Keratinocyte (primary cell): ENCODE data around the gene ALDH1A3. TPM values are rescaled to one million over a fixed set of nuclear protein-coding genes. Genes with fewer than 3 reads are reported as not detected.
A peak's percentile ranks its signal among the peaks of the same experiment; 100 is the strongest.

Experiments used
- DNase-seq: peaks from one replicate; pipeline ENCODE4 v3.0.0-alpha.2; 2011; ENCODE audit warnings: low read depth, missing footprints, low spot score
- FAIRE-seq: peaks from 2 replicates; lab custom pipeline; 2011; peaks lifted over from hg19 to GRCh38; lab: Jason Lieb, UNC
- H2AFZ ChIP-seq: 2 replicates; pipeline ENCODE4 v1.6.0; 2012; ENCODE audit warnings: low read length, control low read depth, inconsistent platforms; ENCODE audit not compliant: control insufficient read depth
- H3K27ac ChIP-seq: 2 replicates; pipeline ENCODE4 v1.5.1; 2011; ENCODE audit warnings: low read length; ENCODE audit not compliant: control insufficient read depth, insufficient read depth
- H3K27me3 ChIP-seq: 3 replicates; pipeline ENCODE4 v1.6.0; 2011; ENCODE audit warnings: low read length; ENCODE audit not compliant: control insufficient read depth, insufficient read depth; ENCODE audit errors: extremely low read depth
- H3K36me3 ChIP-seq, 2 experiments: 2 replicates in 1 of 2; 3 replicates in 1 of 2; pipeline ENCODE4 v1.5.1; 2011; ENCODE audit warnings: low read length in 2 of 2, mild to moderate bottlenecking in 1 of 2; ENCODE audit not compliant: control insufficient read depth in 2 of 2, insufficient read depth in 2 of 2; ENCODE audit errors: extremely low read depth in 1 of 2
- H3K4me1 ChIP-seq: 3 replicates; pipeline ENCODE4 v1.5.1; 2011; ENCODE audit warnings: low read length; ENCODE audit not compliant: control insufficient read depth, insufficient read depth; ENCODE audit errors: extremely low read depth
- H3K4me2 ChIP-seq: 3 replicates; pipeline ENCODE4 v1.6.0; 2011; ENCODE audit warnings: low read depth, low read length; ENCODE audit not compliant: control insufficient read depth, insufficient read depth; ENCODE audit errors: extremely low read depth
- H3K4me3 ChIP-seq, 3 experiments: fragments of 200-600 bp in 1 of 3; sonication (generic) in 1 of 3; 2 replicates in 2 of 3; 3 replicates in 1 of 3; pipeline ENCODE4 v1.5.1; 2011 to 2016; ENCODE audit warnings: low read length in 3 of 3, mild to moderate bottlenecking in 3 of 3, control low read depth in 2 of 3, inconsistent platforms in 1 of 3, low read depth in 1 of 3, mixed read lengths in 1 of 3, mixed run types in 1 of 3, moderate library complexity in 1 of 3; ENCODE audit not compliant: control insufficient read depth in 2 of 3, insufficient read depth in 2 of 3; ENCODE audit errors: extremely low read depth in 1 of 3
- H3K79me2 ChIP-seq: 2 replicates; pipeline ENCODE4 v1.6.0; 2012; ENCODE audit warnings: low read length; ENCODE audit not compliant: control insufficient read depth, insufficient read depth
- H3K9ac ChIP-seq: 3 replicates; pipeline ENCODE4 v1.6.0; 2011; ENCODE audit warnings: low read length; ENCODE audit not compliant: control insufficient read depth, insufficient read depth; ENCODE audit errors: extremely low read depth
- H3K9me1 ChIP-seq: 3 replicates; pipeline ENCODE4 v1.6.0; 2011; ENCODE audit warnings: low read length; ENCODE audit not compliant: control insufficient read depth, insufficient read depth; ENCODE audit errors: extremely low read depth
- H3K9me3 ChIP-seq: 2 replicates; pipeline ENCODE4 v1.5.1; 2012; ENCODE audit warnings: low read depth, low read length; ENCODE audit not compliant: control insufficient read depth
- H4K20me1 ChIP-seq: 3 replicates; pipeline ENCODE4 v1.6.0; 2011; ENCODE audit warnings: low read length; ENCODE audit not compliant: control insufficient read depth, insufficient read depth; ENCODE audit errors: extremely low read depth
- EZH2 ChIP-seq: IDR thresholded peaks from one replicate; pipeline ENCODE4 v1.6.1; 2012; ENCODE audit warnings: inconsistent platforms, mild to moderate bottlenecking, low read length, moderate library complexity
- dilution Hi-C: fragments of 300-500 bp; cut with MboI; formaldehyde crosslinking; loops from one replicate; pipeline ENCODE4 v1.7.0; 2020; ENCODE audit warnings: low sequenced_read_pairs; ENCODE audit not compliant: extremely low pct_ligation_motif_present
- polyA plus RNA-seq, 5 experiments: library from polyadenylated mRNA; depleted of rRNA in 3 of 5; stranded (reverse) in 3 of 5; stranded (forward) in 1 of 5; unstranded in 1 of 5; fragments of >200 nt; gene quantifications; 1 replicate in 1 of 5; 2 replicates in 3 of 5; 3 replicates in 1 of 5; pipeline versions ENCODE4 v1.2.1 to v1.2.3, GENCODE V29; 2011 to 2012; ENCODE audit warnings: missing spikeins in 2 of 5, low read depth in 1 of 5, low replicate concordance in 1 of 5
- TF ChIP-seq, protein P1 (sequence below), 3 experiments: IDR thresholded peaks in 1 of 3; conservative IDR thresholded peaks in 1 of 3; optimal IDR thresholded peaks in 1 of 3; 2 replicates in 2 of 3; 3 replicates in 1 of 3; pipeline versions ENCODE3 to v1.5.1; 2011; ENCODE audit warnings: low read length in 3 of 3, mild to moderate bottlenecking in 3 of 3, moderate library complexity in 2 of 3, control low read depth in 1 of 3, inconsistent platforms in 1 of 3; ENCODE audit not compliant: insufficient read depth in 2 of 3; ENCODE audit errors: extremely low read depth in 1 of 3

Gene ALDH1A3
- polyA plus RNA-seq, 1 donor (not counting 4 experiments of a cell fraction or from before 2014, with no cell fraction given), result 218 TPM

DNA sequence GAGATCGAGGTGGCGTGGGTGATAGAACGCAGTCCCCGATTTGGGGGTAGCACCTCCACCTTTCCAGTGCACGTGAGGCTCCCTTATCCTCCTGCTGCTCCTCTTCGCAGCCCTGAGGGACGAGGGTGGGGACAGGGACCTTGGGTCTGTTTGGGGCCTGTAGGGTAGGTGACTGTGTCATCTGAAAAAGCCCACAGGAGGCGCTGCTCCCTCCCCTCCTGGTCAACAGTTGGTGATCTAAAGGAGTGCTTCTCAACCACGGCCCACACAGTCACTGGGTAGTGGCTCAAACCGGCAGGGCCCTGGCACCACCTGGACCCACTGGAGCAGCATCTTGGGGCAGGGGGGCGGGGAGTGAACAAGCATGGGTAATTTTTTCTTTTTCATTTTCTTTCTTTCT, 46.6 kb downstream of the ALDH1A3 start:
- Histone ChIP-seq H3K9ac (no peak overlapping the region), H3K27me3 (no peaks in the 10 kb centered on the region), H3K4me3 (no peak overlapping the region), H3K9me3 (no peaks in the 10 kb centered on the region), H3K27ac (no peak overlapping the region), H3K36me3 (peaks cover 12 to 15% of the 10 kb centered on the region in 2 experiments), H3K79me2 (no peaks in the 10 kb centered on the region), H4K20me1 (peaks cover 3% of the 10 kb centered on the region), H3K4me1 (peaks cover 23% of the 10 kb centered on the region), H3K4me2 (no peak overlapping the region), H2AFZ (no peak overlapping the region), H3K9me1 (peaks cover 3% of the 10 kb centered on the region)
- dilution Hi-C loops, result no loop called here
- FAIRE-seq, result no peak
- no peak for TF ChIP-seq EZH2
- TF ChIP-seq, protein P1, sequence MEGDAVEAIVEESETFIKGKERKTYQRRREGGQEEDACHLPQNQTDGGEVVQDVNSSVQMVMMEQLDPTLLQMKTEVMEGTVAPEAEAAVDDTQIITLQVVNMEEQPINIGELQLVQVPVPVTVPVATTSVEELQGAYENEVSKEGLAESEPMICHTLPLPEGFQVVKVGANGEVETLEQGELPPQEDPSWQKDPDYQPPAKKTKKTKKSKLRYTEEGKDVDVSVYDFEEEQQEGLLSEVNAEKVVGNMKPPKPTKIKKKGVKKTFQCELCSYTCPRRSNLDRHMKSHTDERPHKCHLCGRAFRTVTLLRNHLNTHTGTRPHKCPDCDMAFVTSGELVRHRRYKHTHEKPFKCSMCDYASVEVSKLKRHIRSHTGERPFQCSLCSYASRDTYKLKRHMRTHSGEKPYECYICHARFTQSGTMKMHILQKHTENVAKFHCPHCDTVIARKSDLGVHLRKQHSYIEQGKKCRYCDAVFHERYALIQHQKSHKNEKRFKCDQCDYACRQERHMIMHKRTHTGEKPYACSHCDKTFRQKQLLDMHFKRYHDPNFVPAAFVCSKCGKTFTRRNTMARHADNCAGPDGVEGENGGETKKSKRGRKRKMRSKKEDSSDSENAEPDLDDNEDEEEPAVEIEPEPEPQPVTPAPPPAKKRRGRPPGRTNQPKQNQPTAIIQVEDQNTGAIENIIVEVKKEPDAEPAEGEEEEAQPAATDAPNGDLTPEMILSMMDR (optimal IDR thresholded peaks at IDR 0.05 in 1 of 3, IDR thresholded peaks at IDR 0.05 in 1 of 3, conservative IDR thresholded peaks at IDR 0.05 in 1 of 3; ENCODE audit: extremely low read depth in 1 of 3, insufficient read depth in 2 of 3, low read length in 3 of 3), result peak in 1 of 3 experiments; percentile 16
- no peak for DNase-seq

DNA sequence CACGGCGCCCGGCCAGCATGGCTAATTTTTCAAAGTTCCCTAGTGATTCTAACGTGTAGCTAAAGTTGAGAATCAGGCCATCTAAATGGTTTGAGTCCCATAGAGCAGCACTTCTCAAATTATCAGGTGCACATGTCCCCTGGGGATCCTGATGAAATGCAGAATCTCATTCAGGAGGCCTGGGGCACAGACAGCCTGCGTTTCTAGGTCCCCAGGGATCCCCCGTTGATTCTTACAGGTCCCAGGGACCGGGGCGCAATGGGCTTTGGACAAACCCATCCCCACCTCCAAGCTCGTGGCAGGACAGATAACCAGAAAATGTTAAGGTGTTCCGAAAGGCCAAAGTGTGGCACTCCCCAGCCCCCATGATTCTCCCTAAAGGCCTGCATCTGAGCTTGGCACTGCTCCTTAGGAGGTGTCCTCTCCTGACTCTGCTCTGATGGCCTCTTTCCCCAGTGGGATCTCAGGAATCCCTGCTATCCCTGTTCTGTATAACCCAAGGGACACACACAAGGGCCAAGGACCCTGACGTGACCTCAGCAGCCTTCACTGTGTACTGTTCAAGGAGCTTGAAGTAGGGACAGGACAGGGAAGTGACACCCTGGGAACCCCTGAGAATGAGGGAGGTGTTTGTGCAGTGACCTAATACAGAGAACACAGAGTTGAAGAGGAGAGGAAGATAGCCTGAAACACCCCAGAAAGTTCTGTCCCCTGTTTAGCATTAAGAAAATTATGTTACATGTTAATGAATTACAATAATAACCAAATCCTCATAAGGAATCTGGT, 47.5 kb downstream of the ALDH1A3 start:
- no peak overlapping the region for H3K4me2 ChIP-seq
- H3K9me1 ChIP-seq, result peaks cover 3% of the 10 kb centered on the region
- peaks cover 3% of the 10 kb centered on the region for H4K20me1 ChIP-seq
- H3K27ac ChIP-seq, result no peak overlapping the region
- no peaks in the 10 kb centered on the region for H3K9me3 ChIP-seq
- dilution Hi-C loops, result no loop called here
- H2AFZ ChIP-seq, result no peak overlapping the region
- no peak overlapping the region for H3K9ac ChIP-seq
- no peak for FAIRE-seq
- H3K27me3 ChIP-seq, result no peaks in the 10 kb centered on the region
- TF ChIP-seq EZH2, result no peak
- TF ChIP-seq, protein P1 (optimal IDR thresholded peaks at IDR 0.05 in 1 of 3, IDR thresholded peaks at IDR 0.05 in 1 of 3, conservative IDR thresholded peaks at IDR 0.05 in 1 of 3; ENCODE audit: extremely low read depth in 1 of 3, insufficient read depth in 2 of 3, low read length in 3 of 3), result no peak
- H3K4me3 ChIP-seq, result no peak overlapping the region
- H3K79me2 ChIP-seq, result no peaks in the 10 kb centered on the region
- peaks cover 23% of the 10 kb centered on the region for H3K4me1 ChIP-seq
- DNase-seq, result no peak
- H3K36me3 ChIP-seq, result peaks cover 12 to 15% of the 10 kb centered on the region in 2 experiments
